Tibial nerve (tissue), 3 donors: ENCODE data around the gene DGCR8.

Source experiments
- CTCF ChIP-seq, 5 experiments: fragments of 200-600 bp in 3 of 5; fragments of 450-650 bp in 2 of 5; sonication (generic) in 3 of 5; IDR thresholded peaks; one replicate each; pipeline ENCODE4 v1.5.1; 2016 to 2019; ENCODE audit warnings: antibody characterized with exemption in 5 of 5, mild to moderate bottlenecking in 3 of 5, moderate library complexity in 2 of 5
- POLR2A ChIP-seq, 2 donors: fragments of 450-650 bp; IDR thresholded peaks; one replicate each; pipeline ENCODE4 v1.6.1; 2017; ENCODE audit warnings: antibody characterized with exemption in 2 of 2, mild to moderate bottlenecking in 2 of 2, moderate library complexity in 2 of 2

DNA sequence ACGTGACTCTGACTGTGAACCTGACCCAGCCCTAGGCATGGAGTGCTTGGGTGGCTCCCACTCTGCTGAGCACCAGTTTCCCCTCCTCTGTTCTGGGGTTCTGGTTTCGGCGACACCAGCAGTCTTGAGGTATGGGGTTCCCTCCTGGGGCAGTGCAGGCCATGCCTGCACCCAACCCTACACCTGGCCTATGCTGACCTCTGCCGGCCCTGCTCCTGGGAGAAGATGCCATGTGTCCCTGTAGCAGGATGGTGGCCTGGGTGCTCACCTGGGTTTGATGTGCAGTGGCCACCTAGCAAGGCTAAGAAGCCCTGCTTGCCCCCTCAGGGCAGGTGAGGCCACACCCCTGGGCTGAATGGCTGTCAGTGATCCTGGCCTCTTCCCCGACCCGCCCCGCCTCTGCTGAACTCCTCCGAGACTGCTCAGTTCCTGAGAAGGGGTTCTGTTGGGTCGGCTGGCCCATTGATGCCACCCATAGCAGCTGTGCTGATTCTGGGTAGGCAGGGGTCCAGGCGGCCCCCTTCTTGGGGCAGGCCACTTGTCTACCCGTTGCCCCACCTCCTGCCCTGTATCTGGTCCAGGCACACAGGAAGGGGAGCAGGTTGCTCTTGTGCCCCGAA is 54.0 kb downstream of the DGCR8 start:
- TF ChIP-seq CTCF (IDR thresholded peaks at IDR 0.05) (no peak), POLR2A (IDR thresholded peaks at IDR 0.05) (no peak)
